Neural progenitor cell (in vitro differentiated cells): ENCODE data around the gene SLC15A4. TPM values are rescaled to one million over a fixed set of nuclear protein-coding genes. Genes with fewer than 3 reads are reported as not detected.
A peak's percentile ranks its signal among the peaks of the same experiment; 100 is the strongest.

Experiments
- DNase-seq: peaks from one replicate; pipeline ENCODE4 v3.0.0-alpha.2; 2016; ENCODE audit warnings: low spot score
- H2AFZ ChIP-seq: fragments of 200-600 bp; sonication (generic); replicated peaks from 2 replicates; pipeline ENCODE4 v1.6.1; 2016; ENCODE audit warnings: antibody characterized with exemption
- H3F3A ChIP-seq: fragments of 200-600 bp; sonication (generic); 2 replicates; pipeline ENCODE4 v1.6.1; 2016; ENCODE audit warnings: antibody characterized with exemption, low read depth
- H3K27ac ChIP-seq: fragments of 200-600 bp; sonication (generic); 2 replicates; pipeline ENCODE4 v1.5.1; 2016; ENCODE audit warnings: mild to moderate bottlenecking
- H3K27me3 ChIP-seq: fragments of 200-600 bp; sonication (generic); 2 replicates; pipeline ENCODE4 v1.6.1; 2016; ENCODE audit warnings: mild to moderate bottlenecking, moderate library complexity
- H3K36me3 ChIP-seq: fragments of 200-600 bp; sonication (generic); 2 replicates; pipeline ENCODE4 v1.5.1; 2016
- H3K4me1 ChIP-seq: fragments of 200-600 bp; sonication (generic); 2 replicates; pipeline ENCODE4 v1.6.1; 2016; ENCODE audit warnings: mixed run types
- H3K4me2 ChIP-seq: fragments of 200-600 bp; sonication (generic); 2 replicates; pipeline ENCODE4 v1.6.1; 2016
- H3K4me3 ChIP-seq: fragments of 200-600 bp; sonication (generic); 2 replicates; pipeline ENCODE4 v1.5.1; 2016
- H3K79me2 ChIP-seq: fragments of 200-600 bp; sonication (generic); 2 replicates; pipeline ENCODE4 v1.6.1; 2016; ENCODE audit warnings: low read depth
- H3K9ac ChIP-seq: fragments of 200-600 bp; sonication (generic); 2 replicates; pipeline ENCODE4 v1.6.1; 2016
- H3K9me3 ChIP-seq: fragments of 200-600 bp; sonication (generic); 2 replicates; pipeline ENCODE4 v1.5.1; 2016; ENCODE audit warnings: low read depth
- H4K20me1 ChIP-seq: fragments of 200-600 bp; sonication (generic); 2 replicates; pipeline ENCODE4 v1.6.1; 2016; ENCODE audit warnings: low read depth
- H3K27ac Mint-ChIP-seq: 3 replicates; pipeline ENCODE4 v1.8.0; 2021; ENCODE audit warnings: mixed read lengths
- H3K27me3 Mint-ChIP-seq: 2 replicates; pipeline ENCODE4 v1.8.0; 2022; ENCODE audit warnings: low read depth, mild to moderate bottlenecking, inconsistent platforms, moderate library complexity, mixed read lengths; ENCODE audit not compliant: insufficient read depth
- H3K36me3 Mint-ChIP-seq: 3 replicates; pipeline ENCODE4 v1.8.0; 2021; ENCODE audit warnings: mixed read lengths
- H3K4me1 Mint-ChIP-seq: 3 replicates; pipeline ENCODE4 v1.8.0; 2021; ENCODE audit warnings: mixed read lengths
- H3K4me3 Mint-ChIP-seq: 3 replicates; pipeline ENCODE4 v1.8.0; 2021; ENCODE audit warnings: mild to moderate bottlenecking, moderate library complexity, mixed read lengths
- H3K9me3 Mint-ChIP-seq: 3 replicates; pipeline ENCODE4 v1.8.0; 2020; ENCODE audit warnings: mixed read lengths
- EZH2 ChIP-seq: fragments of 200-600 bp; sonication (generic); IDR thresholded peaks from 2 replicates; pipeline ENCODE4 v1.6.1; 2017; ENCODE audit warnings: antibody characterized with exemption, mild to moderate bottlenecking, moderate library complexity
- EZH2phosphoT487 ChIP-seq: fragments of 200-600 bp; sonication (generic); IDR thresholded peaks from 2 replicates; pipeline ENCODE4 v1.6.1; 2017; ENCODE audit warnings: antibody characterized with exemption
- total RNA-seq: library from RNA; depleted of rRNA; stranded (reverse); fragments of >200 nt; gene quantifications from 2 replicates; pipeline ENCODE4 v1.2.3, GENCODE V29; 2015; ENCODE audit warnings: low replicate concordance
- TF ChIP-seq, protein P1 (sequence below): fragments of 200-600 bp; sonication (generic); IDR thresholded peaks from 2 replicates; pipeline ENCODE4 v1.5.1; 2017; ENCODE audit warnings: antibody characterized with exemption, mild to moderate bottlenecking

Gene SLC15A4
- total RNA-seq, 1 donor from 2014 or later, result 42.3 TPM

DNA sequence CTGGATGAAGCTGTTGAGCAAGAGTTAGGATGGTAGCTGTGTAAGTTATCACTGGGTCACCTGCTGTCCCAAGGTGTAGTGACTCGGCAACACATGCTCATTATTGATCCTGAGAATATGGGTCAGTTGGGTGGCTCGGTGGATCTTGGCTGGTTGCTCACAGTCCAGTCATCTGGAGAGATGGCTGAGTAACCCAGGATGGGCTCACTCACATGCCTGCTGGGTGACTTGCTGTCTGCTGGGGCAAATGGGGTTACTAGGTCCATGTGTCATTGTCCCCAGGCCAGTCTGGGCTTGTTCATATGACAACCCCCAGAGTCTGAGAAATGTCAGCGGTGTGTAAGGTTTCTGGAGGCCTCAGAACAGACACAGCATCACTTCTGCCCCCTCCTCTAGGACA is 69.5 kb downstream of the SLC15A4 start:
- H3K4me3 Mint-ChIP-seq, result no peak overlapping the region
- Histone ChIP-seq H3K4me2 (no peak overlapping the region), H3F3A (peaks cover 10% of the 10 kb centered on the region), H3K9me3 (no peaks in the 10 kb centered on the region), H3K4me3 (no peak overlapping the region), H3K4me1 (peaks cover 5% of the 10 kb centered on the region), H2AFZ (no peak overlapping the region), H3K27me3 (no peaks in the 10 kb centered on the region), H3K27ac (no peak overlapping the region), H4K20me1 (no peaks in the 10 kb centered on the region), H3K9ac (no peak overlapping the region), H3K79me2 (no peaks in the 10 kb centered on the region), H3K36me3 (no peaks in the 10 kb centered on the region)
- peaks cover 8% of the 10 kb centered on the region for H3K27me3 Mint-ChIP-seq
- H3K9me3 Mint-ChIP-seq, result peaks cover 2% of the 10 kb centered on the region
- TF ChIP-seq, protein P1, sequence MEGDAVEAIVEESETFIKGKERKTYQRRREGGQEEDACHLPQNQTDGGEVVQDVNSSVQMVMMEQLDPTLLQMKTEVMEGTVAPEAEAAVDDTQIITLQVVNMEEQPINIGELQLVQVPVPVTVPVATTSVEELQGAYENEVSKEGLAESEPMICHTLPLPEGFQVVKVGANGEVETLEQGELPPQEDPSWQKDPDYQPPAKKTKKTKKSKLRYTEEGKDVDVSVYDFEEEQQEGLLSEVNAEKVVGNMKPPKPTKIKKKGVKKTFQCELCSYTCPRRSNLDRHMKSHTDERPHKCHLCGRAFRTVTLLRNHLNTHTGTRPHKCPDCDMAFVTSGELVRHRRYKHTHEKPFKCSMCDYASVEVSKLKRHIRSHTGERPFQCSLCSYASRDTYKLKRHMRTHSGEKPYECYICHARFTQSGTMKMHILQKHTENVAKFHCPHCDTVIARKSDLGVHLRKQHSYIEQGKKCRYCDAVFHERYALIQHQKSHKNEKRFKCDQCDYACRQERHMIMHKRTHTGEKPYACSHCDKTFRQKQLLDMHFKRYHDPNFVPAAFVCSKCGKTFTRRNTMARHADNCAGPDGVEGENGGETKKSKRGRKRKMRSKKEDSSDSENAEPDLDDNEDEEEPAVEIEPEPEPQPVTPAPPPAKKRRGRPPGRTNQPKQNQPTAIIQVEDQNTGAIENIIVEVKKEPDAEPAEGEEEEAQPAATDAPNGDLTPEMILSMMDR, result no peak
- TF ChIP-seq EZH2phosphoT487 (no peak), EZH2 (no peak)
- peaks cover 7% of the 10 kb centered on the region for H3K4me1 Mint-ChIP-seq
- H3K36me3 Mint-ChIP-seq, result no peaks in the 10 kb centered on the region
- DNase-seq, result no peak
- H3K27ac Mint-ChIP-seq, result no peak overlapping the region

DNA sequence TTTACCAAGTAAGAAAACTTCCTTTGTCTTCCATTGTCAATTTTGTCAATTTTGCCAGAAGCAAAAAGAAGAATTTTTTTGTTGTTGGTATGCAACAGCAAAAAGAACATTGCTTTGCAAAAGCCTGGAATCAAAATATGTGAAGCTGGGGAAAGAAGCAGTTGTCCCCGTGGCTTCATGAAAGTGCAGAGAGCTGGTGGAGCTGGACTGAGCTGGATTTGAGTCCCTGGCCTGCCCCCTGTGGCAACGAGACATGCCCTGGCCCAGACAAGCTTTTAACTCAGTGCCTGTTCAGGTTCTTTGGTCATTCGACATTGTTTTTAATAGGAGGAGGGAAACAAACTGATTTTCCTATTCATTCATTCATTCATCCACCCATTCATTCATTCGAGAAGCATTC is 70.3 kb downstream of the SLC15A4 start:
- Histone ChIP-seq H3K4me2 (no peak overlapping the region), H3K27ac (no peak overlapping the region), H2AFZ (peak overlapping the region; percentile 68), H3K79me2 (no peaks in the 10 kb centered on the region), H3K27me3 (no peaks in the 10 kb centered on the region), H3K9ac (no peak overlapping the region), H3K36me3 (no peaks in the 10 kb centered on the region), H3K4me1 (peaks cover 5% of the 10 kb centered on the region), H3K9me3 (no peaks in the 10 kb centered on the region), H4K20me1 (no peaks in the 10 kb centered on the region), H3F3A (peaks cover 10% of the 10 kb centered on the region), H3K4me3 (no peak overlapping the region)
- H3K4me3 Mint-ChIP-seq, result no peak overlapping the region
- TF ChIP-seq, protein P1, result peak; percentile 7
- TF ChIP-seq EZH2phosphoT487, result no peak
- peaks cover 5% of the 10 kb centered on the region for H3K27me3 Mint-ChIP-seq
- peaks cover 2% of the 10 kb centered on the region for H3K9me3 Mint-ChIP-seq
- peak; percentile 18 for DNase-seq
- H3K4me1 Mint-ChIP-seq, result peaks cover 7% of the 10 kb centered on the region
- no peak overlapping the region for H3K27ac Mint-ChIP-seq
- H3K36me3 Mint-ChIP-seq, result no peaks in the 10 kb centered on the region

DNA sequence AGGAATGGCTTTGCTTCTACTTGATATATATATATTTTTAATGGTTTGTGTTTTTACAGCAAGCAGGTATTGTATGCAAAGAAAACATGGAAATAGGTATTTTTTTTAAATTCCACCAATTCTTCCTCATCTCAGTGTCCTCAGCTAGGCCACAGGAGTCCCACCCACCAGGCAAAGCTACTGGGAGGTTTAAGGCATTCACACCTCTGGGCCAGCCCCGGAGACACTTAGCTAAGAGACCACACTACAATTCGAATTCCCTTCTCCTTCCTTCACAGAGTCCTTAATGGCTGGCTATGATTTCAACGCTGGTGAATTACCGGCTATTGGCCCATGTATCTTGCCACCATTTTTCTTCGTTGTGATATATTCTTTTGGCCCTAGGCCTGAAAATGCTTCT is 71.4 kb downstream of the SLC15A4 start:
- Histone ChIP-seq H3K27ac (no peak overlapping the region), H3K36me3 (no peaks in the 10 kb centered on the region), H3K4me2 (no peak overlapping the region), H2AFZ (no peak overlapping the region), H3K9ac (no peak overlapping the region), H3K4me3 (no peak overlapping the region), H3F3A (peaks cover 6% of the 10 kb centered on the region), H3K79me2 (no peaks in the 10 kb centered on the region), H3K4me1 (peaks cover 4% of the 10 kb centered on the region), H4K20me1 (no peaks in the 10 kb centered on the region), H3K9me3 (no peaks in the 10 kb centered on the region), H3K27me3 (no peaks in the 10 kb centered on the region)
- TF ChIP-seq EZH2, result no peak
- TF ChIP-seq EZH2phosphoT487, result no peak
- TF ChIP-seq, protein P1, result no peak
- H3K27me3 Mint-ChIP-seq, result peaks cover 3% of the 10 kb centered on the region
- no peak overlapping the region for H3K4me3 Mint-ChIP-seq
- no peak for DNase-seq
- H3K4me1 Mint-ChIP-seq, result no peaks in the 10 kb centered on the region
- peaks cover 2% of the 10 kb centered on the region for H3K9me3 Mint-ChIP-seq
- H3K27ac Mint-ChIP-seq, result no peak overlapping the region
- no peaks in the 10 kb centered on the region for H3K36me3 Mint-ChIP-seq
